ENCODE measurements around the gene CNTRL.
A peak's percentile ranks its signal among the peaks of the same experiment; 100 is the strongest.
"Not testable (repeated sequence)": the region's sequence is repeated elsewhere in the genome, so short reads cannot be mapped to it uniquely, and the experiment has no call there.

Gene CNTRL, protein sequence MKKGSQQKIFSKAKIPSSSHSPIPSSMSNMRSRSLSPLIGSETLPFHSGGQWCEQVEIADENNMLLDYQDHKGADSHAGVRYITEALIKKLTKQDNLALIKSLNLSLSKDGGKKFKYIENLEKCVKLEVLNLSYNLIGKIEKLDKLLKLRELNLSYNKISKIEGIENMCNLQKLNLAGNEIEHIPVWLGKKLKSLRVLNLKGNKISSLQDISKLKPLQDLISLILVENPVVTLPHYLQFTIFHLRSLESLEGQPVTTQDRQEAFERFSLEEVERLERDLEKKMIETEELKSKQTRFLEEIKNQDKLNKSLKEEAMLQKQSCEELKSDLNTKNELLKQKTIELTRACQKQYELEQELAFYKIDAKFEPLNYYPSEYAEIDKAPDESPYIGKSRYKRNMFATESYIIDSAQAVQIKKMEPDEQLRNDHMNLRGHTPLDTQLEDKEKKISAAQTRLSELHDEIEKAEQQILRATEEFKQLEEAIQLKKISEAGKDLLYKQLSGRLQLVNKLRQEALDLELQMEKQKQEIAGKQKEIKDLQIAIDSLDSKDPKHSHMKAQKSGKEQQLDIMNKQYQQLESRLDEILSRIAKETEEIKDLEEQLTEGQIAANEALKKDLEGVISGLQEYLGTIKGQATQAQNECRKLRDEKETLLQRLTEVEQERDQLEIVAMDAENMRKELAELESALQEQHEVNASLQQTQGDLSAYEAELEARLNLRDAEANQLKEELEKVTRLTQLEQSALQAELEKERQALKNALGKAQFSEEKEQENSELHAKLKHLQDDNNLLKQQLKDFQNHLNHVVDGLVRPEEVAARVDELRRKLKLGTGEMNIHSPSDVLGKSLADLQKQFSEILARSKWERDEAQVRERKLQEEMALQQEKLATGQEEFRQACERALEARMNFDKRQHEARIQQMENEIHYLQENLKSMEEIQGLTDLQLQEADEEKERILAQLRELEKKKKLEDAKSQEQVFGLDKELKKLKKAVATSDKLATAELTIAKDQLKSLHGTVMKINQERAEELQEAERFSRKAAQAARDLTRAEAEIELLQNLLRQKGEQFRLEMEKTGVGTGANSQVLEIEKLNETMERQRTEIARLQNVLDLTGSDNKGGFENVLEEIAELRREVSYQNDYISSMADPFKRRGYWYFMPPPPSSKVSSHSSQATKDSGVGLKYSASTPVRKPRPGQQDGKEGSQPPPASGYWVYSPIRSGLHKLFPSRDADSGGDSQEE (N-terminal part only)

DNA sequence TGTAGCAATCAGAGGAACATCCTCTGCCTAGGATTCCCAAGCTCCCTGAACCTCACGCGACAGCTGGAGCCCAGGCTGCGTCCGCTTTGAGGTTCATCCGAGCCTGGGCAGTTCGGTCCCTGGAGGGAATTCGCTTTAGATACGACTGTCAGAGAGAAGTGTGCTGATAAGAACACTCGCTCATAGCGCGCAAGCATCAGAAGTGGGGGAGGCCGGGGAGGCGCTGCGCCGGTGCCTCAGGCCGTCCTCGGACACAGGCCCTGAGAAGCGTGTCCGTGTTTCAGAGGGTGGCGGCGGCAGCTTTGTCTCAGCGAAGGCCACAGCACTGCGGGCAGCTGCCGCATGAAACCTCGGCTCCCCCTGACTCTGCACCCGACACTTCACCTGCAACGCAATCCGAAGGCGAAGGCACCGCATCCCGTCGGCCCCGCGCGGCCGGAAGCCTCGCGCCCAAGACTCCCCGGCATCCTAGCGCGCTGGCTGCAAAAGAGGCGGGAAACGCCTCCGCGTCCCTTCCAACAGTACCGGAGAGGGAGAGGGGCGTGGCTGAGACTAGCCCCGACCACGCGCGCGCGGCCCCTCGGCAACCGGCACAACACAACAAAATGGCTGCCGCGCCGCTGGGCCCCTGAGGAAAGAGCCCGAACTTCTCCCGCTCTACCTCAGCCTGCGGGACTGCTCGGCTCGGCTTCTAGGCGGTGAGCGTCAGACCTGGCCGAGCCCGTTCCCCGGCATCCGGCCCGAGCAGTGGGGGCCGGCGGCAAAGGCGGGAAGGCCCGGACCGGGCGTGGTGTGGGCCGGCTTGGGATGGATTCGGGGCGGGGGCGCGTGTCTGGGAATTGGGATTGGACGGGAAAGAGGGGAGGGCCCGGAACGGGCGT lies at the start of gene CNTRL:
Gene CNTRL (plus strand): TSS at position 586 of the 881 bp plus-strand sequence. CDS start 13,372 bp downstream, outside the sequence.
- FAIRE-seq = peak; percentile 84
- peak; percentile 40 for DNase-seq (ENCODE audit: insufficient read length, low spot score)

DNA sequence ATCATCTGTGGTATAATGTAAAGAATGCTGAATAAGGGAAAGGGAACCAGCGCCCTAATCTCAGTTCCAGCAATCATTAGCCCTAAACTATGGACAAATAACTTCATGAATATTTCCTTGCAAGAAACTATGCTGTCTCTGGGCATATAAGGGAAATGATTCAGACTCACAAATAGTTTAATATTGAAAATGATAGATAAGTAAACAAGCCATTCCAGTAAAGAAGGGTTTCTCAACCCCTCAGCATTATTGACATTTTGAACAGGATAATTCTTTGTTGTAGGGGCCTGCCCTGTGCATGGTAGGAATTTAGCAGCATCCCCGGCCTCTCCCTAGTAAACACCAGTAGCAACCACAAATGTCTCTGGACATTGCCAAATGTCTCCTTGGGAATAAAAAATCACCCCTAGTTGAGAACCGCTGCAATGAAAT lies 48.5 kb upstream of the CNTRL start:
- DNase-seq (ENCODE audit: insufficient read length, low spot score) (no peak), FAIRE-seq (no peak)

DNA sequence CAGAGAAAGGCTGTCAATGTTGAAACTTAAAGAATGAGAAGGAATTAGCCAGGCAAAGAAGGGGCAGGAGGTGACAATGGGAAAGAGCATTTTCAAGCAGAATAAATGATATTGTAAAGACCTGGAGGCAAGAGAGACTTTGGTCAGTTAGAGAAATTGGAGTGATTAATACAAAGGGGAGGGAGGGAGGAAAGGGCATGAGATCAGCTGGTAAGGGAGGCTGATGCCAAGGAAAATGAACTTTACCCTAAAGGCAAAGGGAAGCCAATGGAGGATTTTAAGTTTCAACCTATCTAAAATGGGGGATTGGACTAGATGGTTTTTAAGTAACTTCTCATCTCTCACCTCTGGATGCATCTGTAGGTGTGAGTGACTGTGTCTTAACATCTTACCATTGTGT lies 48.0 kb upstream of the CNTRL start:
- DNase-seq (ENCODE audit: insufficient read length, low spot score) (no peak), FAIRE-seq (no peak)

DNA sequence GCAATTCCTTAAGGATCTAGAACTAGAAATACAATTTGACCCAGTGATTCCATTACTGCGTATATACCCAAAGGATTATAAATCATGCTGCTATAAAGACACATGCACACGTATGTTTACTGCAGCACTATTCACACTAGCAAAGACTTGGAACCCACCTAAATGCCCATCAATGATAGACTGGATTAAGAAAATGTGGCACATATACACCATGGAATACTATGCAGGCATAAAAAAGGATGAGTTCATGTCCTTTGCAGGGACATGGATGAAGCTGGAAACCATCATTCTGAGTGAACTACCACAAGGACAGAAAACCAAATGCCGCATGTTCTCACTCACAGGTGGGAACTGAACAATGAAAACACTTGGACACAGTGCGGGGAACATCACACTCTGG lies 46.5 kb upstream of the CNTRL start:
- not testable (repeated sequence) for FAIRE-seq

DNA sequence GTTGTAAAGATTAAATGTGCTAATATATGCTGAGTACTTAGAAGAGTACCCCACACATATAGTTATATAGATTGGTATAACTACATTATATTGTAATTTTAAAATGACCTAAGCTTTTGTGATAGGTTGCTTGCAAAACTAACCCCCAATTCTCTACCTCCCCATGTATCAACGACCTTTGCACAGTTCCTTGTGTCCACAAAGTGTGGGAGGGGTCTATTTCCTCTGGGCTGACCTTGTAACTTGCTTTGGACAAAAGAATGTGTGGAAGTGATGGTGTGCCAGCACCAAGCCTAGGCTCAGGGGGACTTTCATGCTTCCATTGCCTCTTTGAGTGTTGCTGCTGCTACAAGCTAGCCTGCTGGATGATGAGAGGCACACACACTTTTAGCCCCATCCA lies 45.3 kb upstream of the CNTRL start:
- DNase-seq (ENCODE audit: insufficient read length, low spot score) = no peak
- no peak for FAIRE-seq

More for the DNA sequence above, 46.5 kb upstream of the CNTRL start:
- DNase-seq (ENCODE audit: insufficient read length, low spot score) = not testable (repeated sequence)

DNA sequence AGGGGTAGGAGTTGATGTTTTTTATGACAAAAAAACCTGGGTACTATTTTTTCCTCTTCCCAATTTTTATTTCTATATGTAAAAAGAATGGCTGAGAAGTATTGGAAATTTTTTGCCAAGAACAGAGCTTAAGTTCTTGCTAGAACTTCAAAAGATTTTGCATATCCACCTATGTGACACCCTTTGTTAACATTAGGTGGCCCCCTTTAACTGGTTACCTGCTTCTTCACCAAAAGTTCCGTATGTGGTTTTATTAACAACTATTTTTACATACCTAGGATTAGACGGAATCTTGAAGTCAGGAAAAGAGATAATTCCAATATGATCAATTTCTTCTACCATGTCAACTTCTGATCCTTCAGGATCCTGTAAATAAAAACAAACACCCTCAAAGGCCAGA lies 40.2 kb upstream of the CNTRL start:
- FAIRE-seq = no peak
- DNase-seq (ENCODE audit: insufficient read length, low spot score) = no peak

DNA sequence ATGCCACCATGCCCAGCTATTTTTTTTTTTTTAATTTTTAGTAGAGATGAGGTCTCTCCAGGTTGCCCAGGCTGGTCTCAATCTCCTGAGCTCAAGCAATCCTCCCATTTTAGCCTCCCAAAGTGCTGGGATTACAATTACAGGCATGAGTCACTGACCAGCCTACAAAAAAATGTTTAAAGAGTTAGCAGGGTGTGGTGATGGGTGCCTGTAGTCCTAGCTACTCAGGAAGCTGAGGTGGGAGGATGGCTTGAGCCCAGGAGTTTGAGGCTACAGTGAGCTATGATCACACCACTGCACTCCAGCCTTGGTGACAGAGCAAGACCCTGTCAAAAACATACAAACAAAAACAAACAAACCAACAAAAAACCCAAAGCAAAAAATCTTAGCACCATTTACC lies 39.0 kb upstream of the CNTRL start:
- FAIRE-seq; DNase-seq (ENCODE audit: insufficient read length, low spot score): not testable (repeated sequence)

DNA sequence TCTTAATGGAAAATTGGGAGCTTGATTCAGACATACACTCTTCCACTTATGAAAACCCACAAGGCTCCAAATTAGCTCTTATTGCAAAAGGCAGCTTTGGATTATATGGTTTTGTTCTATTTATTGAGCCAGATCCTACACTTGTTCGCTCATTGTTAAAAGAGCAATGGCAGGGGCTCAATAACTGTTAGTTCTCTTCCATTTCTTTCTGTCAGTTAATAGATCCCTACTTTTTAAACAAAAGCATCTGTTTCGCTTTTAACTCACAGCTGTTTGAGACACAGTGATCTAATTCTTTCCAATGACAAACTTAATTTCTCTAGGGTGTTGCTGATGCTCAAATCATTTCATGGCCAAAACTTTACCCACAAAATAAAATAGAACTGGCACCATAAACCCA lies 36.4 kb upstream of the CNTRL start:
- FAIRE-seq (no peak), DNase-seq (ENCODE audit: insufficient read length, low spot score) (no peak)

DNA sequence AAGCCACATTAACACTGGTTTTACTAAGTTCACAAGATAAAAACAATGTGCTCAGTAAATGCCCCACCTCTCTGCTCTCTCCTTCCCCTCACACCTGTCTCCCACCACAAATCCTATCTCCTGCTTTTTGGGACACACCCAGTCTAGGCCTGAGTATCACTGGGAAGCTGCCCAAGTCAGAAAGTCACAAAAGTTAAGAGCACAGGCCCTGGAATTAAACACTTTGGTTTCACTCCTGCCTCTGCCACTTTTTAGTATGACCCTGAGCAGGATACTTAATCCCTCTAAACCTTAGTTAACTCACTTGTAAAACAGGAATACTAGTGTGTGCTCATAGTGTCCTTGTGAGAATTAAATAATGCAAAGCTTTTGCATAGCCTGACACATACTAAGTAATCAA lies 36.0 kb upstream of the CNTRL start:
- FAIRE-seq (no peak), DNase-seq (ENCODE audit: insufficient read length, low spot score) (no peak)

DNA sequence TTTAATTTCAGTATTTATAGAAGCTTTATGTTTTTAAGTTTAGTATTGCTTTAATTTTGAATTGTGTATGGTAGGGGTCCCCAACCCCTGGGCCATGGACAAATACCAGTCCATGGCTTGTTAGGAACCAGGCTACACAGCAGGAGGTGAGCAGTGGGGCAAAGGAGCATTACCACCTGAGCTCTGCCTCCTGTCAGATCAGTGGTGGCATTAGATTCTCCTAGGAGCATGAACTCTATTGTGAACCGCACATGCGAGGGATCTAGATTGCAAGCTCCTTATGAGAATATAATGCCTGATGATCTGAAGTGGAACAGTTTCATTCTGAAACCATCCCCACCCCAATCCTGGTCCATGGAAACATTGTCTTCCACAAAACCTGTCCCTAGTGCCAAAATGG lies 26.6 kb upstream of the CNTRL start:
- no peak for FAIRE-seq
- no peak for DNase-seq (ENCODE audit: insufficient read length, low spot score)

DNA sequence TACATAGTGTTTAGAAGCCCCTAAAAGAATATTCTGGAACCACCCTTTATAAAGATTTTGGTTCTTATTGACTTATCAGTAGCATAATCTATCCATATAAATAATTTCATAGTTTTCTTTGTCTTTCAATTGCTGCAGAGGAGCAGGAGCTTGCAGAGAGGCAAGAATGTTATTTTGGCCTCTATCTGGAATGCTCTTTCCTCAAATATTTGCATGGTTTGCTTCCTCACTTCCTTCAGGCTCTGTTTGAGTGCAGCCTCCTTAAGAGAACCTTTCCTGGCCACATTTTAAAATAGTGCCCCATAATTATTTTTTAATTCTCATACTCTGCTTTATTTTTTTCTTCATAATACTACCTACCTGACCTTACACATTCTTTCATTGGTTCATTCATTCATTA lies 26.1 kb upstream of the CNTRL start:
- DNase-seq (ENCODE audit: insufficient read length, low spot score) = no peak
- no peak for FAIRE-seq

DNA sequence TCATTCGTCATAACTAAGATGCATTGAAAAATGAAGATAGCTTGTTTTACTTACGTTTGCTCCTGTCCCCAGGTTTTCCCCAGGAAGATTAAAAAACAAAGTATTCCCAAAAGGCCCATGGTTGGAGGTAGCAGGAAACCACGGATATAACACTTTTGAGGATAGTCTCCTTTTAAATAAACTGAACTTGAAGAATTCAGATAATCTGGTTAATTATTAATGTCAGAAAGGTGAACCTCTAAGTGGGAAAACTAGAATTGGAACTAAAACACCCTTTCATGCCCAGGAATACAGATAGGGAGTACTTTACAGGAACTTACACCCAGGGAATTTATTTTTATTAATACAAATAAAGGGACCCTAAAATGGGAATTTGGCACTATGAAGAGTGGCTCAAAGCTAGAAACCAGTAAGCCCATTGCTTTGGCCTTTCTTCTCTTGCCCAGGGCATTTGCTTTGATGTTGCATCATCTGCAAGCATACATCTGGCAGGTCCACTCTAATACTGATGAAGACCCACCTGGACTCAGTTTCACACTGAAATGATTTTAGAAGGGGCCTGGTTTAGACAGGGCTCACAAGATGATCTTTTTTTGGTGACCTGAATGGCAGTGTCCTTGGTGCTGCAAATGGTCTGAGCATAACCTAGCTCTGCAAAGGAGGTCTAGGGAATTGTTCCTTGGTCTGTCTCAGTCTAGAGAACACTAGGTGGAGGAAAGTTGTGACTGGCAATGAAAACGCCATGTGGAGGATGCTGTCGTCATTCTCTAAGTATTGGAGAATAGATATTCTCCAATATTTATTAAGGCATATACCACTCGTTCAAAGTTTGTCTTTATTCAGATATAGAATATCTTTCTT lies 24.4 kb upstream of the CNTRL start, which contains the start of gene C5:
Gene C5 (minus strand): TSS at position 148 of the 861 bp plus-strand sequence. CDS start 29 bp downstream, at position 119.
- no peak for FAIRE-seq
- no peak for DNase-seq (ENCODE audit: insufficient read length, low spot score)

DNA sequence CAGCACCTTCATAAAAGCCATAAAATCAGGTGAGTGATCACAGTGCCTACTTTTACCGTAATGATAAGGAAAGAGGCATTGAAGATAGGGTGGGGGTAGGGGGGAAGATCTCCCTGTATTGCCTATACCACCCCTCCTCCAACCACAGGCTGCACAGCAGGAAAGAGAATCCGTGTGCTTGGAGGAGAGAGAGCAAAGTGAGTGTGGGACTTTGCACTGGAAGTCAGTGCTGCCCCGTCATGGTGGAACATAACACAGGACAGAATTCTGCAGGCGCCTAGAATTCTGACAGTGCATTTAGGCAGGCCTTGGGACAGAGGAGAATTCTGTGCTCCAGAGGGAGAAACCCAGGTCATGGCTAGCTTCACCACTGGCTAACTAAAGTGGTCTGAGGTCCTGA lies 21.2 kb upstream of the CNTRL start:
- FAIRE-seq = no peak
- no peak for DNase-seq (ENCODE audit: insufficient read length, low spot score)

DNA sequence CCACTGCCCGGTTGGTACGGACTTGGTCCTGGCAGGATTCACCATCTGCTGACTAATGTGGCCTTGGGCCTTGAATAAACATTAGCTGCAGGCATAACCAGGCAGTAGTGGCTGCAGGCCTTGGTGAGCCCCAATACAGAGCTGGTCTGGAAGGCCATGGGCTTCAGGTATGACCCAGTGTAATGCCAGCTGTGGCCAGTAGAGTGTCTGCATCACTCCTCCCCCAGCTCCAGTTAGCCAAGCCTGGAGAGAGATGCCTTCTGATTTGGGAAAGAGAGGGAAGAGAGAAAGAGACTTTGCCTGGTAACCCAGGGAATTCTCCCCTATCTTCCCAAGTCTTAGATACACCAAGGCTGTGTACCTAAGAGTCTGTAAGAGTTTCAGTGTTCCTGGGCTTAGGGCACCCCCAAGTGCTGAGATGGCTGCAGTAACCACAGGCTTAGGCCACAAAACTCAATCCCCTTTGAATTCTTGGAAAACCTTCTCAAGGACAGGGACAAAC lies 19.1 kb upstream of the CNTRL start:
- FAIRE-seq (no peak), DNase-seq (ENCODE audit: insufficient read length, low spot score) (no peak)

DNA sequence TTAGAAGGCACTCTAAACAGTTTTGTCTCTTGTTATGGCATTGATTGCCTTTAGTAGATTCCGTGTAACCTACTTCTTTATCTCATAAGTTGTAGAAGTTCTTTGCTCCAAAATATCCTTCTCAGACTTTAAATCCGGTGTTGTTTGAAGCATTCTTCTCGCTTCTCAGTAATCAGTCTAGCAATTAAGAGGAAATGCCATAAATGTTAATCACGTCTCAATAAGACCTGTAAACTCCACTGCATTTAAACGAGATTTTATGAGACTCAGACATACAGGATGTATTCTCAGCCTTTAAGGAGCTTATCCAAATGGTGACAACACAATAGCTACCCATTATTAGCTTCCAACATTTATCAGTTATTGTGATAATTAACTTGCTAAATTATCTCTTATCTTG lies 16.9 kb upstream of the CNTRL start:
- FAIRE-seq (no peak), DNase-seq (ENCODE audit: insufficient read length, low spot score) (no peak)

DNA sequence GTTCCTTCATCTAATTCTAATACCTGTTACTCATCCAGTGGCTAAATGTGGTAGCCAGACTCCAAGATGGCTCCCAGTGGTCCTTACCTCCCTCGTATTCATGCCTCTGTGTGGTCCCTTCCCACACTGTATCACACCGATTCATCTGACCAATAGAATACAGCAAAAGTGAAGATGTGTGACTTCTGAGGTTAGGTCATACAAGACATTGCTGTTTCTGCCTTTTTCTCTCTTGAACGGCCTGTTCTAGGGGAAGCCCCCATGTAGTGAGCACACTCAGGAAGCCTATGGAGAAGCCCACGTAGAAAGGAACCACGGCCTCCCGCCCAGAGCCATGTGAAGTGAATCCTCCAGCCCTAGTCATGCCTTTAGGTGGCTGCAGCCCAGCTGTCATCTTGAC lies 15.2 kb upstream of the CNTRL start:
- FAIRE-seq (no peak), DNase-seq (ENCODE audit: insufficient read length, low spot score) (no peak)

DNA sequence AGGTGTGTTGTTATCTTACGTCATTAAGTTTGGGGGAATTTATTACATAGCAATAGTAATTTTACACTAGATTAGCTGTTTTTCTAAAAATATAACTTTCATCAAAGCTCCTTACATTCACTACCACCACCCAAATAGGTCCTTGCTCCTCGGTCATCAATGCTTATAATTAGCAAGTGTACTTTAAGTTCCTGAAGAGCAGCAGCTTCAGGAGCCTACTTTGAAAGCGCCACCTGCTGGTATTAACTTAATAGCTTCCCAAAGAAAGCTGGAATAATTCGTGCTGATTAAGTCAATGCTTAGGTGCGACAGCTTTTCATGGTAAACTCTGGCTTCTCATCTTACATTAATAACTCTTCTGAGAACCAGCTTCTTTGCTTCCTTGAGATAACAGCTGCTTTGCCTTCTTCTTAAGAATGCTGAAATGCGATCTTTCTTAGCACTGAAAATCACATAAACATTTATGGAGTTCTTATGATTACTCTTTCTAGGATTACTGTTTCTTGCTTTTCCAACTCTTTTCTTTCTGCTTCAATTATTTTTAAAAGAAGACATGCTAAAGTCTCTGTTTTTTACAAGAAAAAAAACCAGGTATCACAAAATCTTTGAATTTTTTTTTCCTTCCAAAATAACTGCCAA lies 14.6 kb upstream of the CNTRL start:
- DNase-seq (ENCODE audit: insufficient read length, low spot score) = no peak

DNA sequence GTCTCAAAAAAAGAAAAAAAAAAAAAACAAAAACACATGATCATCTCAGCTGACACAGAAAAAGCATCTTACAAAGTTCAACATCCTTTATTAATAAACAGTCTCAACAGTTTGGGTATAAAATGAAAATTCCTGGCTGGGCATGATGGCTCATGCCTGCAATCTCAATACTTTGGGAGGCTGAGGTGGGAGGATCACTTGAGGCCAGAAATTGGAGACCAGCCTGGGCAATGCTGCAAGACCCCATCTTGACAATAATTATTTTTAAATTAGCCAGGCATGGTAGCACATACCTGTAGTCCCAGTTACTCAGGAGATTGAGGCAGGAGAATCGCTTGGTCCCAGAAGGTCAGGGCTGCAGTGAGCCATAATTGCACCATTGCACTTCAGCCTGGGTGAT lies 7.9 kb upstream of the CNTRL start:
- DNase-seq (ENCODE audit: insufficient read length, low spot score) (no peak), FAIRE-seq (no peak)

More for the DNA sequence above, 14.6 kb upstream of the CNTRL start:
- FAIRE-seq = peak; percentile 92
